ENCODE data around the gene GDPD4. TPM values are rescaled to one million over a fixed set of nuclear protein-coding genes. Genes with fewer than 3 reads are reported as not detected.

The GDPD4 gene, protein sequence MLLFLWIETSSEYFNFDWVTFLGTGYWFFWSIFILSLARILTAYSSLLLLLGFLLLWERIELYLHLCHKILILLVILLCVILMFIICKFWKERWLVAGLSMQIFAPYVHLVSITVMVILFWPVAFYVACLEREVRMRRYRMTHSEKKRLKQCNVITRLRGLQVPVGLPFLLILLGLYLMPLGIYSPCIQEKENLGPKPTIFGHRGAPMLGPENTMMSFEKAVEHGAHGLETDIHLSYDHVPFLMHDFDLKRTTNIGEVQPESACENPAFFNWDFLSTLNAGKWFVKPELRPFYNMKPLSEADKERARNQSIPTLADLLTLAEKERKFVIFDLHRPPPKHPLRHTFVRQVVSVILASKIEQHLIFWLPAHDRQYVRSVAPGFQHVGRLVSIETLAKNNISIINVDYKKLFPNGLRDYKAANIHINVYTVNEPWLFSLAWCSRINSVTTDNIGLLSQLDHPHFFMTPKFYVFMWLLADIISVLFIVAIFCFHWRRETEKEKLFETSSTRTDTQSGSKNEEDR
- total RNA-seq = not detected in 2 replicates

DNA sequence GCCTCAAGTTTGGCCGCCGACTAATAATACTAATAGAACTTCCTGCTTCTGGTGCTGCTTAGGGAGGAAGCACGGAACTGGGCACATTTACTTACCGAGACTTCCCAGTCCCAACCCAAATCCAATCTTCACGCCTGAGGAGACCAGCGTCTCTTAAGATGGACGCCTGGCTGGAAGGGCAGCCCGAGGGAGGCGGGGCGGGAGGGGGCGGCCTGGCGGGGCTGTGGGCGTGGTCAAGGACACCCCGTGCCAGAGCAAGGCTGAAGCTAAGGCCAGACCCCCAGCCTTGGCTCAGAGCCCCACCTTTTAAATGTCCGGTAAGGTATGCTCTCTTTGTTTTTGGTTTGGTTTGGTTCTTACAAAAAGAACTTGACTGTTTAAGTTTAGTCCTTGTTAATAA is at the start of gene GDPD4:
Gene GDPD4 (minus strand): TSS at position 177 of the 400 bp plus-strand sequence. CDS start 16,549 bp downstream, outside the sequence.
- no peak for DNase-seq
- Mint-ChIP-seq H3K36me3 (ENCODE audit: low read depth) (no peaks in the 10 kb centered on the region), H3K27ac (no peak within 1 kb of the TSS), H3K4me3 (no peak within 1 kb of the TSS), H3K9me3 (no peaks in the 10 kb centered on the region), H3K4me1 (no peaks in the 10 kb centered on the region), H3K27me3 (no peaks in the 10 kb centered on the region)
- intact Hi-C loops (cut with micrococcal nuclease) = no loop called here

DNA sequence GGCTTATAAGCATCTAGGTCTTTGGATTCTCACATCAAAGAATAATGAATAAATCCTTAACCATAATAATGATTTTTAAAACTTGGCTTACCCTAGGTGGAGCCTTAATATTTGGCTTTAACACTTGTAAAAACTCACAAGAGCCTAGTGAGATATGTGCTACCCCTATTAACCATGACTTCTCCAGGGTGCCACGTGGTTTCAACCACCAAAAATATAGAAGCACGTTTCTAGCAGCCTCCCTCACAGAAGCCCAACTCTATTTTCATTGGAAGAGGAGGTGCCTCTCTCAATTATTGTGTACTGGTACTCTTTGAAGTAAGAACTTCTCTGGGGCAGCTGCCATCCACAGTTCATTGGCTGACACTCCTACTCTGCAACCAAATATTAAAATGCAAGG is 46.5 kb upstream of the GDPD4 start:
- Mint-ChIP-seq H3K4me1 (no peaks in the 10 kb centered on the region), H3K9me3 (no peaks in the 10 kb centered on the region), H3K4me3 (no peak overlapping the region), H3K36me3 (ENCODE audit: low read depth) (peaks cover 15% of the 10 kb centered on the region), H3K27me3 (no peaks in the 10 kb centered on the region), H3K27ac (no peak overlapping the region)
- no peak for DNase-seq
- intact Hi-C loops (cut with micrococcal nuclease) = no loop called here

DNA sequence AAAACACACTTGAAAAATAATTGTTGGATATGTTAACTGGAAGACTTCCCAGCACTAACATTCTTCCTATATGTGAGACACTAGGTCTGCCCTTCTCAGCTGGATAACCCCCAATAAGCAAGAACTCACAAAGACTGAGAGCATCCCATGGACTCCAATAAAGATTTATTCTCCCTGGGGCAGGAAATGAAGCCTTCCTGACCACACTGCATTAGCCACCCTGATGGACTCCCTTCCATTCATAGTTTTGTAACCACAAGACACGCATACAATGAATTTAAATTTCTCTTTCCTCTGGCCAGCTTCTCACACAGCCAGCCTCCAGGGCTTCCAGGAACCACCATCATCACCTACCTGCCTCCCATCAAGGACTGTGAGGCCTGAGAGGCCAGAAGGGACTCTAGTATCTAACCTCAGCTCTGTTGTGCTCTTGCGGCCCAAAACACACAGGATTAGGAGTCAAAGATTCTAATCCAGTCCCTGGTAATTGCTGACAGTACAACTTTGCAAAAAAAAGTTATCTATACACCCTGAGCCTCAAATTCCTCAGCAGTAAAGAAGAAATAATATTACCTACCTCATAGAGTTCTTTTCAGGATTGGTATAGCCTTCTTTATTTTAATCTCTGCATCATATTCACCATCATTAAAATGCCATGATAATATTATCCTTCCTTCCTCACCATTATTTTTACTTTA is 45.6 kb upstream of the GDPD4 start:
- H3K36me3 Mint-ChIP-seq (ENCODE audit: low read depth) = peaks cover 21% of the 10 kb centered on the region
- H3K4me3 Mint-ChIP-seq = no peak overlapping the region
- H3K27me3 Mint-ChIP-seq = no peaks in the 10 kb centered on the region

DNA sequence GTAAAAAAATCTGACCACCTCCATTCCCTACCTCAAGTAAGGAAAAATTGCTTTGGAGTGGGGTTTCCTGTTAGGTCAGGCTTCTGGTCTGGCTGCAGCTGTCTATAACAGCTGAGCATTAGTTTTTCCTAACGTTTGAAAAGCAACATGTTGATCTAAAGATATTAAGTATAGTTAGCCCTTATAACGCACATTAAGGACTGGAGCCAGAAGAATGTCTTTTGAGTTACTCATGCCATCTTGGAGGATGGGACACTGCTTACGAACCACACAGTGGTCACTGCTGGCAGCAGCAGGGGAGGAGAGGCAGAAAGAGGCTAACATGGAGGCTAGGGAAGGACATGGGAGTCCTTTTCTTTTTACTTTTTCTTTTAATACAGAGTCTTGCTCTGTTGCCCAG is 44.1 kb upstream of the GDPD4 start:
- intact Hi-C loops (cut with micrococcal nuclease) = no loop called here

More for the DNA sequence above, 45.6 kb upstream of the GDPD4 start:
- H3K4me1 Mint-ChIP-seq = no peaks in the 10 kb centered on the region
- intact Hi-C loops (cut with micrococcal nuclease) = no loop called here
- DNase-seq = no peak
- H3K27ac Mint-ChIP-seq = no peak overlapping the region
- H3K9me3 Mint-ChIP-seq = no peaks in the 10 kb centered on the region

DNA sequence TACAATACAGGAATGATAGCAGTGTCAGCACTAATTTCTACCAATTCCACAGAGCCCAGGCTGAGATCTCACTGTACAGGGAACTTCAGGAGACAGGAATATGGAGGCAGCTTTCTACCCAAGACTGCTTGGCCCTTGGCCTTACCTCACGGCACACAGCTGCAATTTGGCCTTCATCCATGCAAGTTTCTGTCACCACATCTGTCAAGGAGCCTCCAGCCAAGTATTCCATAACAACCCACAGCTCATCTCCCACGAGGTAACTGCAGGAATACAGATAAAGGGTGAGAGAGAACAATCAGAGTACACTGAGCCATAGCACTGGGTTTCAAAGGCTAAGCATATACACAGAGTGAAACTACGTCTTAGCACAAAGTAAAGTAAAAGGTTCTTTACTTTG is 39.0 kb upstream of the GDPD4 start:
- H3K27me3 Mint-ChIP-seq = no peaks in the 10 kb centered on the region
- intact Hi-C loops (cut with micrococcal nuclease) = no loop called here
- peaks cover 39% of the 10 kb centered on the region for H3K36me3 Mint-ChIP-seq (ENCODE audit: low read depth)
- H3K4me1 Mint-ChIP-seq = no peaks in the 10 kb centered on the region
- H3K9me3 Mint-ChIP-seq = no peaks in the 10 kb centered on the region
- H3K4me3 Mint-ChIP-seq = no peak overlapping the region
- DNase-seq = no peak
- H3K27ac Mint-ChIP-seq = no peak overlapping the region

More for the DNA sequence above, 44.1 kb upstream of the GDPD4 start:
- Mint-ChIP-seq H3K9me3 (no peaks in the 10 kb centered on the region), H3K27ac (no peak overlapping the region), H3K4me3 (no peak overlapping the region), H3K27me3 (no peaks in the 10 kb centered on the region), H3K4me1 (no peaks in the 10 kb centered on the region), H3K36me3 (ENCODE audit: low read depth) (peaks cover 32% of the 10 kb centered on the region)
- no peak for DNase-seq

DNA sequence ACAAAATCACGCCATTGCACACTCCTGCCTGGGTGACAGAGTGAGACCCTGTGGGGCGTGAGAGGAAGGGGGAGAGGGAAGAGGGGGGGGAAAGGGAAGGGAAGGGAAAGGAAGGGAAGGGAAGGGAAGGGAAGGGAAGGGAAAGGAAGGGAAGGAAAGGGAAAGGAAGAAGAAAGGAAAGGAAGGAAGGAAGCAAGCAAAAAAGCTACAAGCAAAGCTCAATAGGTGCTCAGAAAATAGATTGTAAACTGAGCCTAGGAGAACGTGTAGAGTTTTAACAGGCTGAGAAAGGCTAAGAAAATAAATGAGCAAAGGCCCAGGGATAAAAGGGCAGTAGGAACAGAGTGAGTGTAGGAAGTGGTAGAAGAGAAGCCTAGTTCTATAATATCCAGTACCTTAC is 30.8 kb upstream of the GDPD4 start:
- Mint-ChIP-seq H3K27ac (no peak overlapping the region), H3K36me3 (ENCODE audit: low read depth) (peaks cover 48% of the 10 kb centered on the region), H3K9me3 (peaks cover 4% of the 10 kb centered on the region), H3K4me3 (no peak overlapping the region), H3K27me3 (no peaks in the 10 kb centered on the region), H3K4me1 (no peaks in the 10 kb centered on the region)
- intact Hi-C loops (cut with micrococcal nuclease) = no loop called here
- no peak for DNase-seq

DNA sequence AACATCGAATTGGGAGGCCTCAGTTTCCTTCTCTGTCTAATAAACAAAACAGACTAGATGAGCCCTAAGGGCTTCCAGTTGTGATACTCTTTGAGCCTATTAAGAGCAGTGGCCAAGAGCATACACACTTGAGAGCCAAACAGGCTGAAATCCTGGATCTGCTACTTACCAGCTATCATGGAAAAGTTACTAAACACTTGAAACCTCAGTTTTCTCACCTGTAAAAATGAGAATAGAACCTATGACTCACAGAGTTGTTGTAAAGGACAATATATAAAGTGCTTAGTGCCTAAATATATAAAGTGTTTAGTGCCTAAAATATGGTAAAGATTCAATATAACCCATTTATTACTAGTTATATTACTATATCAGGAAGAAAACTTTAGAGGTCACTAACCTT is 23.7 kb upstream of the GDPD4 start:
- Mint-ChIP-seq H3K4me3 (no peak overlapping the region), H3K36me3 (ENCODE audit: low read depth) (peaks cover 38% of the 10 kb centered on the region), H3K4me1 (peaks cover 4% of the 10 kb centered on the region), H3K27ac (no peak overlapping the region), H3K27me3 (no peaks in the 10 kb centered on the region), H3K9me3 (no peaks in the 10 kb centered on the region)
- intact Hi-C loops (cut with micrococcal nuclease) = no loop called here
- DNase-seq = no peak

DNA sequence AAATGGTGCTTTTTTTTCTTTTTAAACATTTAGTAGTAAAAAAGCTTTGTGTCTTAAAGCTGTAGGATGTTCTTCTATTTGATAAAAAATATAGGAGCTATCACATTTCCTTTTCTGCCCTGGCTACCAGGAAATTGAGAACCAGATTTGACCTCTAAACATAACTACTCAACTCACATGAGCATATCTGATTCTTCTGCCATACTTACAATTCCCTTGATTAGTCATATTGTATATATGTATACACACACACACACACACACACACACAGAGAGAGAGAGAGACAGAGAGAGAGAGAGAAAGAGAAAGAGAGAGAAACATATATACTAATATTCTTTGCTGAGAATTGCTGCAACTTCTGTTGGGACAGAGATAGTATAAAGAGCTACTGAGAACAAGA is 23.0 kb upstream of the GDPD4 start:
- no peak for DNase-seq
- no peak overlapping the region for H3K27ac Mint-ChIP-seq
- no peaks in the 10 kb centered on the region for H3K27me3 Mint-ChIP-seq
- intact Hi-C loops (cut with micrococcal nuclease) = no loop called here
- peaks cover 4% of the 10 kb centered on the region for H3K4me1 Mint-ChIP-seq
- no peaks in the 10 kb centered on the region for H3K9me3 Mint-ChIP-seq
- peaks cover 33% of the 10 kb centered on the region for H3K36me3 Mint-ChIP-seq (ENCODE audit: low read depth)
- no peak overlapping the region for H3K4me3 Mint-ChIP-seq

DNA sequence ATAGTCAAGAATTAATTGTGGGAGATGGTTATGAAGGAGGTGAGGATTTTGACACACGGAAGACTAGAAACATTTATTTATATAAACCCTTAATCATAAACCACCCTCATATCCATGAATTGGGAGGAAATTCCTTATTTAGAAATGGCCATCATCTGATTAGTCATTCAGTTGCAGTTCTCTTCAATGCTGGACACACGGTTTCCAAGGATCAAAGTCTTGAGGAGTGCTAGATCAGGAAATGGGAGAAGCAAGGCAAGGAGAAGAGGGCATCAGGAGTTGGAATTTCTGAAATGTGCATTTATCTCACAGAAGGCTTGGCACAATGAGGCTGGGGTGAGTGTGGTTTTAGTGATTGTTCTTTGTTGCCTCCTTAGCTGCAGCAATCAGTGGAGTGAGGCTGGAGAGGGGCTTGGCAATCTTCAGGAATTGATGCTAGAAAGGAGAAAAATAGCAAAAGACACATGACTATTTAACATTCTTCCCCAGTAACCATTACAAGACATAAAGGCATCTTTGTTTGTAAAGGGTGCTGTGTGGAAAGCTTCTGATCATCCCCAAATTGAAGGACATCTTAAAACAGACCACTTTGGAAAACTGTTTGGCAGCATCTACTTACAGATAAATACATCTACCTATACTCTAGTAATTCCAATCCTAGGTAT is 21.6 kb upstream of the GDPD4 start:
- H3K4me3 Mint-ChIP-seq = no peak overlapping the region
- DNase-seq = no peak
- no peaks in the 10 kb centered on the region for H3K9me3 Mint-ChIP-seq
- peaks cover 4% of the 10 kb centered on the region for H3K4me1 Mint-ChIP-seq
- intact Hi-C loops (cut with micrococcal nuclease) = no loop called here
- H3K27me3 Mint-ChIP-seq = no peaks in the 10 kb centered on the region
- H3K27ac Mint-ChIP-seq = no peak overlapping the region
- peaks cover 21% of the 10 kb centered on the region for H3K36me3 Mint-ChIP-seq (ENCODE audit: low read depth)

DNA sequence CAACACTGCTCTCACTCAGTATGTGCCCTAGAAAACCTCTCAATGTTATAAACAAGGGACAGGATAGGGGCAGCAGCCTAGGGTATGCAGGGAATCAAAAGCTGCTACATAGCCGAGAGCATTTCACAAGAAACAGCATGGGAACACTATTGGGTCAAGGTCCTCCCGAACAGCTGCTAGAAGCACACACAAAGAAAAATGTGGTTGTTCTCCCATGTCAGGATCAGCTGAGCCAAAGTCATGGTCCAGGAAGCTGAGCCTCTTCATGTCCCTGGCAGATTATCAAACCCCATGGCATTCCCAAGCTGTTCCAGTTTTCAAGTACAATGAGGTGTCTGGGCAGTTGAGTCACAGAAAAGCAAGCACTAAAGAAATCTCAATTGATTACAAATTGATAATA is 21.0 kb upstream of the GDPD4 start:
- no peak for DNase-seq
- Mint-ChIP-seq H3K4me1 (peaks cover 4% of the 10 kb centered on the region), H3K27ac (no peak overlapping the region), H3K9me3 (no peaks in the 10 kb centered on the region), H3K36me3 (ENCODE audit: low read depth) (peaks cover 17% of the 10 kb centered on the region), H3K27me3 (no peaks in the 10 kb centered on the region), H3K4me3 (no peak overlapping the region)
- intact Hi-C loops (cut with micrococcal nuclease) = no loop called here

DNA sequence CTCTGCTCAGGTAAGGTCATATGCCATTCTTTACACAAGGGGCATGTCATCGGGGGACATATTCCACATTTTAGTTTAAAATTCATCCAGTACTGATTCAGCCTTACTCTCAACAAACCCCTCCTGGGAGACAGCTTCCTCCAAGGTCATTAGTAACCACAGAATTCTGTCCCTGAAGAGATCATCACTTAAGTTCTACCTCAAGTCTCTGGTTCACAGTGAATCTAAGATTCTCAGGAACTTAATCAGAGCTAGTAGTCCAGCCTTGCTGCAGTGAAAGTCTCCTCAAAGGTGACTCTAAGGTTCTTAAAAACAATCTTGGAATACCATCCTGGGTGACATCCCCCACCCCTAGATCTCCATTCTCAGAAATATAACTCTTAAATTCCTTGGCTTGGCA is 18.9 kb upstream of the GDPD4 start:
- no peak for DNase-seq
- Mint-ChIP-seq H3K4me3 (no peak overlapping the region), H3K36me3 (ENCODE audit: low read depth) (peaks cover 11% of the 10 kb centered on the region), H3K27ac (no peak overlapping the region), H3K27me3 (peaks cover 5% of the 10 kb centered on the region), H3K9me3 (no peaks in the 10 kb centered on the region), H3K4me1 (peaks cover 2% of the 10 kb centered on the region)
- intact Hi-C loops (cut with micrococcal nuclease) = no loop called here

DNA sequence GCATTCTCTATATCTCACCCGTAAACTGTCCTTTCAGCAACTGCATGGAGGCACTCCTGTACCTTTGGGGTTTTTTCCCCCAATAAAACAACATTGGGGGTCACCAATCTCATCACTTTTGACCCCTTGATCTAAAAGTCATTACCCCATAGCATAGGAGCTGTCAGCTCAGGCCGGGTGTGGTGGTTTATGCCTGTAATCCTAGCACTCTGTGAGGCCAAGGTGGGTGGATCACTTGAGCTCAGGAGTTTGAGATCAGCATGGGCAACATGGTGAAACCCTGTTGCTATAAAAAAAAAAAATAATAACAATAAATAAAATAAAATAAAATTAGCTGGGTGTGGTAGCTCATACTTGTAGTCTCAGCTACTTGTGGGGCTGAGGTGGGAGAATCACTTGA is 17.1 kb upstream of the GDPD4 start:
- H3K27ac Mint-ChIP-seq = no peak overlapping the region
- peaks cover 9% of the 10 kb centered on the region for H3K36me3 Mint-ChIP-seq (ENCODE audit: low read depth)
- H3K9me3 Mint-ChIP-seq = no peaks in the 10 kb centered on the region
- H3K4me3 Mint-ChIP-seq = no peak overlapping the region
- peaks cover 7% of the 10 kb centered on the region for H3K27me3 Mint-ChIP-seq
- no peak for DNase-seq
- no peaks in the 10 kb centered on the region for H3K4me1 Mint-ChIP-seq
- intact Hi-C loops (cut with micrococcal nuclease) = no loop called here

DNA sequence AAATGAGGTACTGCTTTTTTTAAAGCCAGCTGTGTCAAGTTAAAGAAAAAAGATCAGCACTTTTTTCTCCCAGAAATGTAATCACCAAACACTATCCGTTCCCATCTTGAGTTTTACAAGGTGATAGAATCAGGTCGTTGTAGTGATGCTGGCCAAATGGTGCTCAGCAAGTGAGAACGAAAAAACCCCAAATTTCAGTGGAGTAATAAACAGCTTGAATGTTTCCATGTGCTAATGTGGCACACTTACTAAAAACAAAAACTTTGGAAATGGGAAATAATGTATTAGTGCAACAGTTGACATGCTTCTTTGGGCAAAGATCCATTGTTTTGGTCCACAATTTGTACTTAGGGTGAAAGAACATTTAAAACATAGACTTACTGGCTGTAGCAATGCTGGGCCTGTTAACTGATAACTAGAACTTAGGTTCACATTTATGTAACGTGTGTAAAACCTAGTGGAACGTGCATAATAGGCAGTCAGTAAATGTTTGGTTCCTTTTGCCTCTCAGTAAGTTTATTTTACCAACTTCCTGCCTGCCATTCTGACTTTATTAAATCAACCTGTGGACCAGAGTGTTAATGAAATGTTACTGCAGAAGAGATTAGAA is 15.4 kb upstream of the GDPD4 start:
- no peak overlapping the region for H3K4me3 Mint-ChIP-seq
- H3K27me3 Mint-ChIP-seq = peaks cover 7% of the 10 kb centered on the region
- no peak for DNase-seq
- intact Hi-C loops (cut with micrococcal nuclease) = no loop called here
- no peak overlapping the region for H3K27ac Mint-ChIP-seq
- no peaks in the 10 kb centered on the region for H3K36me3 Mint-ChIP-seq (ENCODE audit: low read depth)
- no peaks in the 10 kb centered on the region for H3K9me3 Mint-ChIP-seq
- no peaks in the 10 kb centered on the region for H3K4me1 Mint-ChIP-seq

DNA sequence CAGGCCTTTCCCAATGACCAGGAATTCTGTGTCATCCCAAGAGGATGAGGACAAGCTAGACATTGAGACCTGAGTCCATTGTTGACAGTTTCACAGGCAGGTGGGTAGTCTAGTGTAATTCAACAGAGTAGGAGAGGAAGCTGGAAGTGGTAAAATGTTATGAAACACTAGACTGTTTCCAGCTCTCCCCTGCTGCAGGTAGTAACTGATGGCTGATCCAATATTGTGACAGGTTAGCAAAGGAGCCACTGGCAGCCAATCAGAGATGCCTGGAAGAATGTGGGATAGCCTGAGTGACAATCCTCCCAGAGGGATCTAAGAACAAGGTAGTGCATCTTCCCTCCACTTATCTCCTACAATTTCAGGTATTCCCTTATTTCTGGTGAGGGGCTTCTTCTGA is 10.6 kb upstream of the GDPD4 start:
- peaks cover 3% of the 10 kb centered on the region for H3K4me1 Mint-ChIP-seq
- intact Hi-C loops (cut with micrococcal nuclease) = no loop called here
- no peak overlapping the region for H3K27ac Mint-ChIP-seq
- no peaks in the 10 kb centered on the region for H3K9me3 Mint-ChIP-seq
- peaks cover 7% of the 10 kb centered on the region for H3K27me3 Mint-ChIP-seq
- no peak for DNase-seq
- H3K4me3 Mint-ChIP-seq = no peak overlapping the region
- no peaks in the 10 kb centered on the region for H3K36me3 Mint-ChIP-seq (ENCODE audit: low read depth)

Data from activated CD4-positive, alpha-beta T cell treated with anti-CD3 and anti-CD28 coated beads, Interleukin-2, amount 10 ng/mL, durations not matched to agents 24 days and 14 days (primary cell).